ENCODE data around the gene DPYSL5.

Gene DPYSL5

GRCh38 chr2:26847655-26848335 is at the start of gene DPYSL5:
DPYSL5 (plus strand) TSS chr2:26848132; CDS start chr2:26898500, 50,368 bp downstream.
- DNase-seq (ENCODE audit: low read depth), result no peak
- H3K4me3 ChIP-seq (ENCODE audit: control insufficient read depth, low read depth, low read length), result no peak within 1 kb of the TSS

GRCh38 chr2:26801328-26801727 is 46.6 kb upstream of the DPYSL5 start:
- no peak for TF ChIP-seq CTCF (conservative IDR thresholded peaks at IDR 0.05; ENCODE audit: control insufficient read depth, insufficient read depth, low read depth, low read length)
- no peak for DNase-seq (ENCODE audit: low read depth)
- H3K4me3 ChIP-seq (ENCODE audit: control insufficient read depth, low read depth, low read length), result no peak overlapping the region

More at GRCh38 chr2:26847655-26848335, at the start of gene DPYSL5:
- no peak for TF ChIP-seq CTCF (conservative IDR thresholded peaks at IDR 0.05; ENCODE audit: control insufficient read depth, insufficient read depth, low read depth, low read length)

- DNase-seq (ENCODE audit: low read depth), result no peak
- H3K4me3 ChIP-seq (ENCODE audit: control insufficient read depth, low read depth, low read length), result no peak overlapping the region
- no peak for TF ChIP-seq CTCF (conservative IDR thresholded peaks at IDR 0.05; ENCODE audit: control insufficient read depth, insufficient read depth, low read depth, low read length)
Measured at GRCh38 chr2:26801796-26802195, 46.1 kb upstream of the DPYSL5 start.

- no peak overlapping the region for H3K4me3 ChIP-seq (ENCODE audit: control insufficient read depth, low read depth, low read length)
- peak; percentile 93 for DNase-seq (ENCODE audit: low read depth)
- TF ChIP-seq CTCF (conservative IDR thresholded peaks at IDR 0.05; ENCODE audit: control insufficient read depth, insufficient read depth, low read depth, low read length), result no peak
Measured at GRCh38 chr2:26805241-26805676, 42.7 kb upstream of the DPYSL5 start.

- H3K4me3 ChIP-seq (ENCODE audit: control insufficient read depth, low read depth, low read length), result no peak overlapping the region
- DNase-seq (ENCODE audit: low read depth), result peak; percentile 37
- TF ChIP-seq CTCF (conservative IDR thresholded peaks at IDR 0.05; ENCODE audit: control insufficient read depth, insufficient read depth, low read depth, low read length), result no peak
Measured at GRCh38 chr2:26807788-26808460, 40.0 kb upstream of the DPYSL5 start.

- no peak for TF ChIP-seq CTCF (conservative IDR thresholded peaks at IDR 0.05; ENCODE audit: control insufficient read depth, insufficient read depth, low read depth, low read length)
- no peak for DNase-seq (ENCODE audit: low read depth)
- no peak overlapping the region for H3K4me3 ChIP-seq (ENCODE audit: control insufficient read depth, low read depth, low read length)
Measured at GRCh38 chr2:26809211-26809610, 38.7 kb upstream of the DPYSL5 start.
